Neural cell (in vitro differentiated cells): ENCODE measurements around the gene METAP1D. TPM values are rescaled to one million over a fixed set of nuclear protein-coding genes. Genes with fewer than 3 reads are reported as not detected.
"Not testable (repeated sequence)": the region's sequence is repeated elsewhere in the genome, so short reads cannot be mapped to it uniquely, and the experiment has no call there.

ENCODE experiments used
- H2AFZ ChIP-seq: fragments of 200-600, 300-800 bp; sonication (generic), shearing (Covaris generic); 2 replicates; pipeline ENCODE4 v1.6.0; 2014; ENCODE audit warnings: low read depth, mild to moderate bottlenecking, antibody characterized with exemption, low read length, moderate library complexity
- H3F3A ChIP-seq: fragments of 200-600 bp; shearing (Covaris generic); 2 replicates; pipeline ENCODE4 v1.6.1; 2016; ENCODE audit warnings: mild to moderate bottlenecking, moderate library complexity, mixed read lengths, antibody characterized with exemption, low read length; ENCODE audit not compliant: insufficient read depth, poor library complexity, severe bottlenecking
- H3K27ac ChIP-seq: fragments of 200-600, 300-800 bp; sonication (generic), shearing (Covaris generic); 2 replicates; pipeline ENCODE4 v1.5.1; 2014; ENCODE audit warnings: mild to moderate bottlenecking, low read length, moderate library complexity
- H3K27me3 ChIP-seq: fragments of 300-800, 200-600 bp; sonication (generic), shearing (Covaris generic); 2 replicates; pipeline ENCODE4 v1.6.0; 2014; ENCODE audit warnings: mild to moderate bottlenecking, low read depth, low read length, moderate library complexity; ENCODE audit not compliant: insufficient read depth
- H3K36me3 ChIP-seq: fragments of 300-800, 200-600 bp; sonication (generic), shearing (Covaris generic); 2 replicates; pipeline ENCODE4 v1.5.1; 2014; ENCODE audit warnings: mild to moderate bottlenecking, antibody characterized with exemption, low read length, moderate library complexity; ENCODE audit not compliant: insufficient read depth
- H3K4me2 ChIP-seq: fragments of 300-800, 200-600 bp; sonication (generic), shearing (Covaris generic); 2 replicates; pipeline ENCODE4 v1.6.0; 2014; ENCODE audit warnings: mild to moderate bottlenecking, low read length
- H3K4me3 ChIP-seq: fragments of 300-800, 200-600 bp; sonication (generic), shearing (Covaris generic); 2 replicates; pipeline ENCODE4 v1.5.1; 2014; ENCODE audit warnings: mild to moderate bottlenecking, low read length, moderate library complexity
- H3K79me2 ChIP-seq: fragments of 200-600 bp; shearing (Covaris generic); replicated peaks from 2 replicates; pipeline ENCODE4 v1.6.0; 2014; ENCODE audit warnings: mild to moderate bottlenecking, low read length, moderate library complexity; ENCODE audit not compliant: insufficient read depth
- H3K9ac ChIP-seq: fragments of 300-800, 200-600 bp; sonication (generic), shearing (Covaris generic); 2 replicates; pipeline ENCODE4 v1.6.1; 2016; ENCODE audit warnings: mild to moderate bottlenecking, low read length, mixed read lengths
- H3K9me2 ChIP-seq: fragments of 200-600 bp; shearing (Covaris generic); 2 replicates; pipeline ENCODE4 v1.6.1; 2016; ENCODE audit warnings: mild to moderate bottlenecking, low read length, mixed read lengths; ENCODE audit not compliant: insufficient read depth
- H3K9me3 ChIP-seq: fragments of 200-600, 300-800 bp; sonication (generic), shearing (Covaris generic); 2 replicates; pipeline ENCODE4 v1.6.1; 2016; ENCODE audit warnings: mild to moderate bottlenecking, mixed run types, low read length, moderate library complexity, mixed read lengths
- H4K20me1 ChIP-seq: fragments of 200-600 bp; shearing (Covaris generic); 2 replicates; pipeline ENCODE4 v1.6.1; 2016; ENCODE audit warnings: mild to moderate bottlenecking, mixed run types; ENCODE audit not compliant: insufficient read depth
- EP300 ChIP-seq: fragments of 450-650 bp; conservative IDR thresholded peaks from 2 replicates; pipeline ENCODE4 v1.6.1; 2014; ENCODE audit warnings: antibody characterized with exemption, mild to moderate bottlenecking, moderate library complexity; ENCODE audit not compliant: poor library complexity, severe bottlenecking
- EZH2 ChIP-seq: fragments of 200-600, 300-800 bp; shearing (Covaris generic), sonication (generic); IDR thresholded peaks from 2 replicates; pipeline ENCODE4 v1.6.1; 2014; ENCODE audit warnings: antibody characterized with exemption, low read length, borderline replicate concordance, mild to moderate bottlenecking; ENCODE audit not compliant: insufficient read depth, poor library complexity, severe bottlenecking
- MXI1 ChIP-seq: fragments of 450-650 bp; conservative IDR thresholded peaks from 2 replicates; pipeline ENCODE4 v1.6.1; 2014; ENCODE audit warnings: antibody characterized with exemption, mild to moderate bottlenecking; ENCODE audit not compliant: poor library complexity, severe bottlenecking
- POLR2AphosphoS5 ChIP-seq: IDR thresholded peaks from 2 replicates; pipeline ENCODE4 v1.6.1; 2012
- RAD21 ChIP-seq: fragments of 450-650 bp; conservative IDR thresholded peaks from 2 replicates; pipeline ENCODE4 v1.6.1; 2014; ENCODE audit warnings: antibody characterized with exemption, mild to moderate bottlenecking, moderate library complexity
- REST ChIP-seq: IDR thresholded peaks from 2 replicates; pipeline ENCODE4 v1.6.1; 2012; ENCODE audit warnings: borderline replicate concordance
- SMC3 ChIP-seq: fragments of 450-650 bp; conservative IDR thresholded peaks from 2 replicates; pipeline ENCODE4 v1.6.1; 2014; ENCODE audit warnings: antibody characterized with exemption, mild to moderate bottlenecking, moderate library complexity; ENCODE audit not compliant: poor library complexity
- TAF1 ChIP-seq: IDR thresholded peaks from 2 replicates; pipeline ENCODE4 v1.6.1; 2012; ENCODE audit warnings: low read depth
- polyA plus RNA-seq: library from polyadenylated mRNA; depleted of rRNA; stranded (reverse); fragments of >200 nt; gene quantifications from 2 replicates; pipeline ENCODE4 v1.2.3, GENCODE V29; 2014
- TF ChIP-seq, protein P1 (sequence below): fragments of 450-650 bp; IDR thresholded peaks from 2 replicates; pipeline ENCODE4 v1.5.1; 2014; ENCODE audit warnings: antibody characterized with exemption, mild to moderate bottlenecking, moderate library complexity; ENCODE audit not compliant: poor library complexity, severe bottlenecking

The METAP1D gene
- polyA plus RNA-seq, 1 donor from 2014 or later, result 5.4 TPM

DNA sequence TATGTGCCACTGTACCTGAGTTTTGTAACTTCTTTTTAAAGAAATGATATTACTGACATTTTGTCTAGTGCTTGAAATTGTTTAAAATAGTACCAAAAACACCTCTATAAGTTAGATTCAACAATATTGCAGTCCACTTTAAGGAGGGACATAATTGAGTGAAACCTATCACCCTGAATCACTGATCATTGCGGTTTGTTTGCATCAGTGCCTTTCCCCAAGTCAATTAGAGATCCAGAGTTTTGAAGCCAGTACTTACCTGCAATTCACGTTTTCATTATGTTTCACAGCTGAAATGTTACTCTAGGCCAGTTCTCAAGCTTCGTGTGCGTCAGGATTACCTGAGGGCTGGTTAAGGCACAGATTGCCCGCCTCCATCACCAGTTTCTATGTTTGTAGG lies 58.9 kb downstream of the METAP1D start:
- Histone ChIP-seq H3K27me3 (no peaks in the 10 kb centered on the region), H3K4me3 (no peak overlapping the region), H3K79me2 (no peaks in the 10 kb centered on the region), H3F3A (no peaks in the 10 kb centered on the region), H4K20me1 (no peaks in the 10 kb centered on the region), H3K27ac (no peak overlapping the region), H3K9ac (no peak overlapping the region), H2AFZ (no peak overlapping the region), H3K36me3 (no peaks in the 10 kb centered on the region), H3K4me2 (no peak overlapping the region), H3K9me3 (no peaks in the 10 kb centered on the region), H3K9me2 (no peaks in the 10 kb centered on the region)
- TF ChIP-seq, protein P1, sequence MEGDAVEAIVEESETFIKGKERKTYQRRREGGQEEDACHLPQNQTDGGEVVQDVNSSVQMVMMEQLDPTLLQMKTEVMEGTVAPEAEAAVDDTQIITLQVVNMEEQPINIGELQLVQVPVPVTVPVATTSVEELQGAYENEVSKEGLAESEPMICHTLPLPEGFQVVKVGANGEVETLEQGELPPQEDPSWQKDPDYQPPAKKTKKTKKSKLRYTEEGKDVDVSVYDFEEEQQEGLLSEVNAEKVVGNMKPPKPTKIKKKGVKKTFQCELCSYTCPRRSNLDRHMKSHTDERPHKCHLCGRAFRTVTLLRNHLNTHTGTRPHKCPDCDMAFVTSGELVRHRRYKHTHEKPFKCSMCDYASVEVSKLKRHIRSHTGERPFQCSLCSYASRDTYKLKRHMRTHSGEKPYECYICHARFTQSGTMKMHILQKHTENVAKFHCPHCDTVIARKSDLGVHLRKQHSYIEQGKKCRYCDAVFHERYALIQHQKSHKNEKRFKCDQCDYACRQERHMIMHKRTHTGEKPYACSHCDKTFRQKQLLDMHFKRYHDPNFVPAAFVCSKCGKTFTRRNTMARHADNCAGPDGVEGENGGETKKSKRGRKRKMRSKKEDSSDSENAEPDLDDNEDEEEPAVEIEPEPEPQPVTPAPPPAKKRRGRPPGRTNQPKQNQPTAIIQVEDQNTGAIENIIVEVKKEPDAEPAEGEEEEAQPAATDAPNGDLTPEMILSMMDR, result no peak
- TF ChIP-seq MXI1, result no peak
- TF ChIP-seq REST, result no peak
- TF ChIP-seq POLR2AphosphoS5, result no peak
- no peak for TF ChIP-seq EP300
- TF ChIP-seq RAD21, result no peak
- TF ChIP-seq EZH2, result no peak
- no peak for TF ChIP-seq SMC3
- no peak for TF ChIP-seq TAF1

DNA sequence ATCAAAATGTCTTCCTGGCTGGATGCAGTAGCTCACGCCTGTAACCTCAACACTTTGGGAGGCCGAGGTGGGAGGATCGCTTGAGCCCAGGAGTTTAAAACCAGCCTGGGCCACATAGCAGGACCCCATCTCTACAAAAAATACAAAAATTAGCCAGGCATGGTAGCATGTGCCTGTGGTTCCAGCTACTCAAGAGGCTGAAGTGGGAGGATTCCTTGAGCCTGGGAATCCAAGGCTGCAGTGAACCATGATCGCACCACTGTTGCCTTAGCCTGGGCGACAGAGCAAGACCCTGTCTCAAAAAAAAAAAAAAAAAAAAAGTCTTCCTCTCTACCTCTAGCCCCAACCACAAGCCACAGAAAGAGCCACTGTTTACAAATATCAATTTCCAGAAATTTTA lies 60.4 kb downstream of the METAP1D start:
- H3K4me2 ChIP-seq, H3K9me3 ChIP-seq, H2AFZ ChIP-seq, H3K9me2 ChIP-seq, H3K36me3 ChIP-seq, H3K9ac ChIP-seq, H4K20me1 ChIP-seq, H3K27me3 ChIP-seq, H3K79me2 ChIP-seq, H3K27ac ChIP-seq, H3K4me3 ChIP-seq, H3F3A ChIP-seq: not testable (repeated sequence)

DNA sequence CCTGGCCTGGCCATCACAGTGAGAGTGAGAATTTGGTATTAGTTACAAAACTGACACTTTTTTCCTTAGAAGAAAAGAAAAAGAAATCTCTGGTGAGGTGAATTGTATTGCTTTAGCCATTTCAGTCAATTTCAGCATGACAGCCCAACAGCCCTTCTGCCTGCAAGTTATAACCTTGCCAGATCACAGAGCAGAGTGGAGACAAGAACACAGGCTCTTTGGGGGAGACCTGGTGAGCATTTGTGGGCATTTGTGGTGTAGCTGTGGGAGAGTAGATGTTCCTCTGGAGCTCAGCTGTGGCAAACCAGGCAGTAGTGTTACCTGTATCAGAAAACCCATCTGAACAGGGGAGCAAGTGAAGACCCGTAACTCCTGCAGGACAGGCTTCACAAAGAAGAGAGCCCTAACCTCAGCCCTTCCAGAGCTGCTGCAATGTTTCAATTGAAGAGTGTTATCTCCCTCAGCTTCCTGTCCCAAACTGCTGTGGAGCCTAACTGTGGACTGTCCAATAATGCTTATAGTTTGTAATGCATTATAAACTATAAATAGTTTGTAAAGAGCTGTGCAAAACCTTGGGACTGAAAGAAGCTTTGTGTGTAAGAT lies 62.8 kb downstream of the METAP1D start:
- no peaks in the 10 kb centered on the region for H4K20me1 ChIP-seq
- H3K9me3 ChIP-seq, result no peaks in the 10 kb centered on the region
- H3K4me3 ChIP-seq, result no peak overlapping the region
- H3F3A ChIP-seq, result peaks cover 3% of the 10 kb centered on the region
- H3K27me3 ChIP-seq, result no peaks in the 10 kb centered on the region
- no peaks in the 10 kb centered on the region for H3K79me2 ChIP-seq
- no peaks in the 10 kb centered on the region for H3K36me3 ChIP-seq
- no peak overlapping the region for H3K4me2 ChIP-seq
- no peak overlapping the region for H3K9ac ChIP-seq
- no peak for TF ChIP-seq RAD21
- no peak for TF ChIP-seq MXI1
- TF ChIP-seq, protein P1, result no peak
- TF ChIP-seq SMC3, result no peak
- no peak for TF ChIP-seq POLR2AphosphoS5
- no peak for TF ChIP-seq TAF1
- TF ChIP-seq EZH2, result no peak
- no peak for TF ChIP-seq EP300
- no peak for TF ChIP-seq REST
- H3K27ac ChIP-seq, result no peak overlapping the region
- H3K9me2 ChIP-seq, result no peaks in the 10 kb centered on the region
- H2AFZ ChIP-seq, result no peak overlapping the region
